ENCODE results near the gene ALKBH6.

Gene ALKBH6

DNA sequence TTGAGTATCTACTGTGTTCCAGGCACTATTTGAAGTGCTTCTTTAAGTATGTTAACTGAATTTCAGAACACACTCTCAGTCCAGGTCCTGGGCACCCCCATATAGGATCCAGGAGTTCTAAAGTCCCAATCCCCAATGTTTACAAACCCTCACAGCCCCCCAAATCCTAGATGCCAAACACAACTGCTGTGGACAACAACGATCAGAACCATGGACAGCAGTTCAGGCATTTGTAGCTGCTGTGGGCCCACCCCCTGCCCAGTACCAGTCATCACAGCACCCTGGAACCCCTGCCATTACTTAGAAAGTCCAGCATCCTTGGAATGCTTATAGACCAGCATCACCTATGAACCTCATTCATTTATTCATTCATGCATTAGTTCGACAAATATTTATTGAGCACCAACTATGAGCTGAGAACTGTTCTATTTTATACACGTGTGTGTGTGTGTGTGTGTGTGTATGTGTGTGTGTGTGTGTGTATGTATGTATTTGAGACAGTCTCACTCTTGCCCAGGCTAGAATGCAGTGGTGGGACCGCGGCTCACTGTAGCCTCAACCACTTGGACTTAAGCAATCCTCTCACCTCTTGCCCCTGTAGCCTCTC is 38.3 kb downstream of the ALKBH6 start (continued):
- TF ChIP-seq, protein P1, sequence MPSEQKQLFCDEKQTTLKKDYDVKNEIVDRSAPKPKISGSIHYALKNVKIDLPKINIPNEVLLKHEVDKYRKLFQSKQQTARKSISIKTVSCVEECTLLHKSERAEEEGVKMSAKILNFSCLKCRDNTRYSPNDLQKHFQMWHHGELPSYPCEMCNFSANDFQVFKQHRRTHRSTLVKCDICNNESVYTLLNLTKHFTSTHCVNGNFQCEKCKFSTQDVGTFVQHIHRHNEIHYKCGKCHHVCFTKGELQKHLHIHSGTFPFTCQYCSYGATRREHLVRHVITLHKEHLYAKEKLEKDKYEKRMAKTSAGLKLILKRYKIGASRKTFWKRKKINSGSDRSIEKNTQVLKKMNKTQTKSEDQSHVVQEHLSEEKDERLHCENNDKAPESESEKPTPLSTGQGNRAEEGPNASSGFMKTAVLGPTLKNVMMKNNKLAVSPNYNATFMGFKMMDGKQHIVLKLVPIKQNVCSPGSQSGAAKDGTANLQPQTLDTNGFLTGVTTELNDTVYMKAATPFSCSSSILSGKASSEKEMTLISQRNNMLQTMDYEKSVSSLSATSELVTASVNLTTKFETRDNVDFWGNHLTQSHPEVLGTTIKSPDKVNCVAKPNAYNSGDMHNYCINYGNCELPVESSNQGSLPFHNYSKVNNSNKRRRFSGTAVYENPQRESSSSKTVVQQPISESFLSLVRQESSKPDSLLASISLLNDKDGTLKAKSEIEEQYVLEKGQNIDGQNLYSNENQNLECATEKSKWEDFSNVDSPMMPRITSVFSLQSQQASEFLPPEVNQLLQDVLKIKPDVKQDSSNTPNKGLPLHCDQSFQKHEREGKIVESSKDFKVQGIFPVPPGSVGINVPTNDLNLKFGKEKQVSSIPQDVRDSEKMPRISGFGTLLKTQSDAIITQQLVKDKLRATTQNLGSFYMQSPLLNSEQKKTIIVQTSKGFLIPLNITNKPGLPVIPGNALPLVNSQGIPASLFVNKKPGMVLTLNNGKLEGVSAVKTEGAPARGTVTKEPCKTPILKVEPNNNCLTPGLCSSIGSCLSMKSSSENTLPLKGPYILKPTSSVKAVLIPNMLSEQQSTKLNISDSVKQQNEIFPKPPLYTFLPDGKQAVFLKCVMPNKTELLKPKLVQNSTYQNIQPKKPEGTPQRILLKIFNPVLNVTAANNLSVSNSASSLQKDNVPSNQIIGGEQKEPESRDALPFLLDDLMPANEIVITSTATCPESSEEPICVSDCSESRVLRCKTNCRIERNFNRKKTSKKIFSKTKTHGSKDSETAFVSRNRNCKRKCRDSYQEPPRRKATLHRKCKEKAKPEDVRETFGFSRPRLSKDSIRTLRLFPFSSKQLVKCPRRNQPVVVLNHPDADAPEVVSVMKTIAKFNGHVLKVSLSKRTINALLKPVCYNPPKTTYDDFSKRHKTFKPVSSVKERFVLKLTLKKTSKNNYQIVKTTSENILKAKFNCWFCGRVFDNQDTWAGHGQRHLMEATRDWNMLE (tag by site-specific recombination; conservative IDR thresholded peaks at IDR 0.05; ENCODE audit: low read depth) = no peak
- TF ChIP-seq ZNF571 (tag by site-specific recombination; IDR thresholded peaks at IDR 0.05) (no peak), KLF8 (tag by site-specific recombination; IDR thresholded peaks at IDR 0.05) (no peak), ZNF302 (tag by site-specific recombination; IDR thresholded peaks at IDR 0.05; ENCODE audit: low read depth) (no peak), SP3 (tag by site-specific recombination; IDR thresholded peaks at IDR 0.05) (no peak), ZFP69B (tag by site-specific recombination; IDR thresholded peaks at IDR 0.05) (peak; percentile 100), GLIS2 (tag by site-specific recombination; IDR thresholded peaks at IDR 0.05) (peak; percentile 75), GLIS1 (tag by site-specific recombination; IDR thresholded peaks at IDR 0.05) (0 out of 2 replicates have a peak, but pooled peaks have one; percentile 30), ZNF416 (tag by site-specific recombination; IDR thresholded peaks at IDR 0.05) (no peak), ZNF221 (tag by site-specific recombination; IDR thresholded peaks at IDR 0.05; ENCODE audit: borderline replicate concordance) (no peak), ZNF19 (tag by site-specific recombination; IDR thresholded peaks at IDR 0.05; ENCODE audit: low read depth) (no peak)
- TF ChIP-seq, protein P2, sequence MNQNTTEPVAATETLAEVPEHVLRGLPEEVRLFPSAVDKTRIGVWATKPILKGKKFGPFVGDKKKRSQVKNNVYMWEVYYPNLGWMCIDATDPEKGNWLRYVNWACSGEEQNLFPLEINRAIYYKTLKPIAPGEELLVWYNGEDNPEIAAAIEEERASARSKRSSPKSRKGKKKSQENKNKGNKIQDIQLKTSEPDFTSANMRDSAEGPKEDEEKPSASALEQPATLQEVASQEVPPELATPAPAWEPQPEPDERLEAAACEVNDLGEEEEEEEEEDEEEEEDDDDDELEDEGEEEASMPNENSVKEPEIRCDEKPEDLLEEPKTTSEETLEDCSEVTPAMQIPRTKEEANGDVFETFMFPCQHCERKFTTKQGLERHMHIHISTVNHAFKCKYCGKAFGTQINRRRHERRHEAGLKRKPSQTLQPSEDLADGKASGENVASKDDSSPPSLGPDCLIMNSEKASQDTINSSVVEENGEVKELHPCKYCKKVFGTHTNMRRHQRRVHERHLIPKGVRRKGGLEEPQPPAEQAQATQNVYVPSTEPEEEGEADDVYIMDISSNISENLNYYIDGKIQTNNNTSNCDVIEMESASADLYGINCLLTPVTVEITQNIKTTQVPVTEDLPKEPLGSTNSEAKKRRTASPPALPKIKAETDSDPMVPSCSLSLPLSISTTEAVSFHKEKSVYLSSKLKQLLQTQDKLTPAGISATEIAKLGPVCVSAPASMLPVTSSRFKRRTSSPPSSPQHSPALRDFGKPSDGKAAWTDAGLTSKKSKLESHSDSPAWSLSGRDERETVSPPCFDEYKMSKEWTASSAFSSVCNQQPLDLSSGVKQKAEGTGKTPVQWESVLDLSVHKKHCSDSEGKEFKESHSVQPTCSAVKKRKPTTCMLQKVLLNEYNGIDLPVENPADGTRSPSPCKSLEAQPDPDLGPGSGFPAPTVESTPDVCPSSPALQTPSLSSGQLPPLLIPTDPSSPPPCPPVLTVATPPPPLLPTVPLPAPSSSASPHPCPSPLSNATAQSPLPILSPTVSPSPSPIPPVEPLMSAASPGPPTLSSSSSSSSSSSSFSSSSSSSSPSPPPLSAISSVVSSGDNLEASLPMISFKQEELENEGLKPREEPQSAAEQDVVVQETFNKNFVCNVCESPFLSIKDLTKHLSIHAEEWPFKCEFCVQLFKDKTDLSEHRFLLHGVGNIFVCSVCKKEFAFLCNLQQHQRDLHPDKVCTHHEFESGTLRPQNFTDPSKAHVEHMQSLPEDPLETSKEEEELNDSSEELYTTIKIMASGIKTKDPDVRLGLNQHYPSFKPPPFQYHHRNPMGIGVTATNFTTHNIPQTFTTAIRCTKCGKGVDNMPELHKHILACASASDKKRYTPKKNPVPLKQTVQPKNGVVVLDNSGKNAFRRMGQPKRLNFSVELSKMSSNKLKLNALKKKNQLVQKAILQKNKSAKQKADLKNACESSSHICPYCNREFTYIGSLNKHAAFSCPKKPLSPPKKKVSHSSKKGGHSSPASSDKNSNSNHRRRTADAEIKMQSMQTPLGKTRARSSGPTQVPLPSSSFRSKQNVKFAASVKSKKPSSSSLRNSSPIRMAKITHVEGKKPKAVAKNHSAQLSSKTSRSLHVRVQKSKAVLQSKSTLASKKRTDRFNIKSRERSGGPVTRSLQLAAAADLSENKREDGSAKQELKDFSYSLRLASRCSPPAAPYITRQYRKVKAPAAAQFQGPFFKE (tag by site-specific recombination; IDR thresholded peaks at IDR 0.05; ENCODE audit: borderline replicate concordance) = no peak
- TF ChIP-seq, protein P3, sequence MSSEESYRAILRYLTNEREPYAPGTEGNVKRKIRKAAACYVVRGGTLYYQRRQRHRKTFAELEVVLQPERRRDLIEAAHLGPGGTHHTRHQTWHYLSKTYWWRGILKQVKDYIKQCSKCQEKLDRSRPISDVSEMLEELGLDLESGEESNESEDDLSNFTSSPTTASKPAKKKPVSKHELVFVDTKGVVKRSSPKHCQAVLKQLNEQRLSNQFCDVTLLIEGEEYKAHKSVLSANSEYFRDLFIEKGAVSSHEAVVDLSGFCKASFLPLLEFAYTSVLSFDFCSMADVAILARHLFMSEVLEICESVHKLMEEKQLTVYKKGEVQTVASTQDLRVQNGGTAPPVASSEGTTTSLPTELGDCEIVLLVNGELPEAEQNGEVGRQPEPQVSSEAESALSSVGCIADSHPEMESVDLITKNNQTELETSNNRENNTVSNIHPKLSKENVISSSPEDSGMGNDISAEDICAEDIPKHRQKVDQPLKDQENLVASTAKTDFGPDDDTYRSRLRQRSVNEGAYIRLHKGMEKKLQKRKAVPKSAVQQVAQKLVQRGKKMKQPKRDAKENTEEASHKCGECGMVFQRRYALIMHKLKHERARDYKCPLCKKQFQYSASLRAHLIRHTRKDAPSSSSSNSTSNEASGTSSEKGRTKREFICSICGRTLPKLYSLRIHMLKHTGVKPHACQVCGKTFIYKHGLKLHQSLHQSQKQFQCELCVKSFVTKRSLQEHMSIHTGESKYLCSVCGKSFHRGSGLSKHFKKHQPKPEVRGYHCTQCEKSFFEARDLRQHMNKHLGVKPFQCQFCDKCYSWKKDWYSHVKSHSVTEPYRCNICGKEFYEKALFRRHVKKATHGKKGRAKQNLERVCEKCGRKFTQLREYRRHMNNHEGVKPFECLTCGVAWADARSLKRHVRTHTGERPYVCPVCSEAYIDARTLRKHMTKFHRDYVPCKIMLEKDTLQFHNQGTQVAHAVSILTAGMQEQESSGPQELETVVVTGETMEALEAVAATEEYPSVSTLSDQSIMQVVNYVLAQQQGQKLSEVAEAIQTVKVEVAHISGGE (tag by site-specific recombination; conservative IDR thresholded peaks at IDR 0.05; ENCODE audit: low read depth) = no peak
- TF ChIP-seq, protein P4, sequence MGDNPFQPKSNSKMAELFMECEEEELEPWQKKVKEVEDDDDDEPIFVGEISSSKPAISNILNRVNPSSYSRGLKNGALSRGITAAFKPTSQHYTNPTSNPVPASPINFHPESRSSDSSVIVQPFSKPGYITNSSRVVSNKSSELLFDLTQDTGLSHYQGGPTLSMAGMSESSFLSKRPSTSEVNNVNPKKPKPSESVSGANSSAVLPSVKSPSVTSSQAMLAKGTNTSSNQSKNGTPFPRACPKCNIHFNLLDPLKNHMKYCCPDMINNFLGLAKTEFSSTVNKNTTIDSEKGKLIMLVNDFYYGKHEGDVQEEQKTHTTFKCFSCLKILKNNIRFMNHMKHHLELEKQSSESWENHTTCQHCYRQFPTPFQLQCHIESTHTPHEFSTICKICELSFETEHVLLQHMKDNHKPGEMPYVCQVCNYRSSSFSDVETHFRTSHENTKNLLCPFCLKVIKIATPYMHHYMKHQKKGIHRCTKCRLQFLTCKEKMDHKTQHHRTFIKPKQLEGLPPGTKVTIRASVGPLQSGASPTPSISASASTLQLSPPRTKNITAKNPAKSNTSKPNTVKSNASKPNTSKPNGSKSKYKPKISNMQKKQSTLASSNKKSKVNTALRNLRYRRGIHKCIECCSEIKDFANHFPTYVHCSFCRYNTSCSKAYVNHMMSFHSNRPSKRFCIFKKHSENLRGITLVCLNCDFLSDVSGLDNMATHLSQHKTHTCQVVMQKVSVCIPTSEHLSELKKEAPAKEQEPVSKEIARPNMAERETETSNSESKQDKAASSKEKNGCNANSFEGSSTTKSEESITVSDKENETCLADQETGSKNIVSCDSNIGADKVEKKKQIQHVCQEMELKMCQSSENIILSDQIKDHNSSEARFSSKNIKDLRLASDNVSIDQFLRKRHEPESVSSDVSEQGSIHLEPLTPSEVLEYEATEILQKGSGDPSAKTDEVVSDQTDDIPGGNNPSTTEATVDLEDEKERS (tag by site-specific recombination; IDR thresholded peaks at IDR 0.05) = no peak
- TF ChIP-seq, protein P5, sequence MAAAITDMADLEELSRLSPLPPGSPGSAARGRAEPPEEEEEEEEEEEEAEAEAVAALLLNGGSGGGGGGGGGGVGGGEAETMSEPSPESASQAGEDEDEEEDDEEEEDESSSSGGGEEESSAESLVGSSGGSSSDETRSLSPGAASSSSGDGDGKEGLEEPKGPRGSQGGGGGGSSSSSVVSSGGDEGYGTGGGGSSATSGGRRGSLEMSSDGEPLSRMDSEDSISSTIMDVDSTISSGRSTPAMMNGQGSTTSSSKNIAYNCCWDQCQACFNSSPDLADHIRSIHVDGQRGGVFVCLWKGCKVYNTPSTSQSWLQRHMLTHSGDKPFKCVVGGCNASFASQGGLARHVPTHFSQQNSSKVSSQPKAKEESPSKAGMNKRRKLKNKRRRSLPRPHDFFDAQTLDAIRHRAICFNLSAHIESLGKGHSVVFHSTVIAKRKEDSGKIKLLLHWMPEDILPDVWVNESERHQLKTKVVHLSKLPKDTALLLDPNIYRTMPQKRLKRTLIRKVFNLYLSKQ (tag by site-specific recombination; IDR thresholded peaks at IDR 0.05; ENCODE audit: borderline replicate concordance) = no peak
- TF ChIP-seq, protein P6, sequence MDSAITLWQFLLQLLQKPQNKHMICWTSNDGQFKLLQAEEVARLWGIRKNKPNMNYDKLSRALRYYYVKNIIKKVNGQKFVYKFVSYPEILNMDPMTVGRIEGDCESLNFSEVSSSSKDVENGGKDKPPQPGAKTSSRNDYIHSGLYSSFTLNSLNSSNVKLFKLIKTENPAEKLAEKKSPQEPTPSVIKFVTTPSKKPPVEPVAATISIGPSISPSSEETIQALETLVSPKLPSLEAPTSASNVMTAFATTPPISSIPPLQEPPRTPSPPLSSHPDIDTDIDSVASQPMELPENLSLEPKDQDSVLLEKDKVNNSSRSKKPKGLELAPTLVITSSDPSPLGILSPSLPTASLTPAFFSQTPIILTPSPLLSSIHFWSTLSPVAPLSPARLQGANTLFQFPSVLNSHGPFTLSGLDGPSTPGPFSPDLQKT (IDR thresholded peaks at IDR 0.05; ENCODE audit: borderline replicate concordance, low read depth, low read length) = no peak
- TF ChIP-seq, protein P7, sequence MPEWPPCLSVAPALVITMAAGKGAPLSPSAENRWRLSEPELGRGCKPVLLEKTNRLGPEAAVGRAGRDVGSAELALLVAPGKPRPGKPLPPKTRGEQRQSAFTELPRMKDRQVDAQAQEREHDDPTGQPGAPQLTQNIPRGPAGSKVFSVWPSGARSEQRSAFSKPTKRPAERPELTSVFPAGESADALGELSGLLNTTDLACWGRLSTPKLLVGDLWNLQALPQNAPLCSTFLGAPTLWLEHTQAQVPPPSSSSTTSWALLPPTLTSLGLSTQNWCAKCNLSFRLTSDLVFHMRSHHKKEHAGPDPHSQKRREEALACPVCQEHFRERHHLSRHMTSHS (tag by site-specific recombination; IDR thresholded peaks at IDR 0.05) = no peak

Measured in HEK293 (cell line).